ENCODE data around the gene IGFL3. TPM values are rescaled to one million over a fixed set of nuclear protein-coding genes. Genes with fewer than 3 reads are reported as not detected.

The IGFL3 gene
- polyA plus RNA-seq, 3 donors: not detected

DNA sequence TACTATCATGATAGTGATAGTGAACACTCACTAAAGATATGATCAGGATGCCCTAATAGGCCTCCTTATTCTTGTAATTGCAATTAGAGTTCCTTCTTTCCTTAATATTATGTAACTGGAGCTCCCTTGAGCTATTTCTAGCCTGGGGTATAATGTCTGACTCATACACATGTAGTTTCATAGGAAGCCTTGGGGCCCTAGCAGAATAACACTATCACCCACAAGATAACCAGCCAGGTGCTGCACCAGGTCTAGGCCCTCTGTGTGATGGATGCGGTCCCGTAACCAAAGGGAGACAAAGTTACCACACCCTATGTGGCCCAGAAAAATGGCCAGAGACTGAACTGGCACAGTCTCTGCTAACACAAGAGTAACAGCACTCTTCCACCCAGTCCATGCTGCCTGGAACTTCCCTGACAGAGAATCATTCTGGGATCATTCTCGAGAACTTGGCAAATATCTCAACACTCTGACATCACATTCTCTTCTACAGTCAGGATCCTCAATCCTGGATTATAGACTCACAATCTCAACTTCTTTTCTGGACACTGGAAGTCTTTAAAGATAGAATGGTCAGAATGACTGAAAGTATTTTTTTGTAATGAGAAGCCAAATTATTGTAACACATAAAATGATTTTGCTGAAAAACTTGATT lies 51.1 kb downstream of the IGFL3 start:
- Histone ChIP-seq H3K9me3 (replicated peaks in 1 of 2; ENCODE audit: control insufficient read depth in 1 of 2, insufficient read depth in 1 of 2, low read length in 2 of 2) (peaks cover under 1 to 16% of the 10 kb centered on the region in 2 donors), H3K9ac (ENCODE audit: insufficient read depth, low read length, poor library complexity, severe bottlenecking) (no peak overlapping the region), H2AFZ (ENCODE audit: insufficient read depth, low read depth, low read length, poor library complexity, severe bottlenecking) (no peak overlapping the region), H4K20me1 (ENCODE audit: insufficient read depth, low read length) (no peaks in the 10 kb centered on the region), H3K27ac (ENCODE audit: low read depth in 1 of 2, low read length in 2 of 2) (no peak overlapping the region), H3K27me3 (ENCODE audit: control insufficient read depth in 2 of 2, insufficient read depth in 2 of 2, low read length in 2 of 2) (peaks cover 72 to 83% of the 10 kb centered on the region in 2 donors), H3K4me1 (ENCODE audit: control insufficient read depth in 1 of 2, insufficient read depth in 2 of 2, low read length in 2 of 2) (peaks cover 12 to 25% of the 10 kb centered on the region in 2 donors), H3K4me3 (replicated peaks in 1 of 3; ENCODE audit: low read depth in 2 of 3, low read length in 3 of 3) (no peak overlapping the region), H3K79me2 (ENCODE audit: insufficient read depth, low read length) (no peaks in the 10 kb centered on the region), H3K4me2 (replicated peaks; ENCODE audit: extremely low read depth, low read length, poor library complexity, severe bottlenecking) (no peak overlapping the region), H3K36me3 (replicated peaks in 1 of 2; ENCODE audit: control insufficient read depth in 1 of 2, insufficient read depth in 2 of 2, low read length in 2 of 2) (no peaks in the 10 kb centered on the region)
- TF ChIP-seq, protein P1, sequence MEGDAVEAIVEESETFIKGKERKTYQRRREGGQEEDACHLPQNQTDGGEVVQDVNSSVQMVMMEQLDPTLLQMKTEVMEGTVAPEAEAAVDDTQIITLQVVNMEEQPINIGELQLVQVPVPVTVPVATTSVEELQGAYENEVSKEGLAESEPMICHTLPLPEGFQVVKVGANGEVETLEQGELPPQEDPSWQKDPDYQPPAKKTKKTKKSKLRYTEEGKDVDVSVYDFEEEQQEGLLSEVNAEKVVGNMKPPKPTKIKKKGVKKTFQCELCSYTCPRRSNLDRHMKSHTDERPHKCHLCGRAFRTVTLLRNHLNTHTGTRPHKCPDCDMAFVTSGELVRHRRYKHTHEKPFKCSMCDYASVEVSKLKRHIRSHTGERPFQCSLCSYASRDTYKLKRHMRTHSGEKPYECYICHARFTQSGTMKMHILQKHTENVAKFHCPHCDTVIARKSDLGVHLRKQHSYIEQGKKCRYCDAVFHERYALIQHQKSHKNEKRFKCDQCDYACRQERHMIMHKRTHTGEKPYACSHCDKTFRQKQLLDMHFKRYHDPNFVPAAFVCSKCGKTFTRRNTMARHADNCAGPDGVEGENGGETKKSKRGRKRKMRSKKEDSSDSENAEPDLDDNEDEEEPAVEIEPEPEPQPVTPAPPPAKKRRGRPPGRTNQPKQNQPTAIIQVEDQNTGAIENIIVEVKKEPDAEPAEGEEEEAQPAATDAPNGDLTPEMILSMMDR (IDR thresholded peaks at IDR 0.05): no peak
- peak in 1 of 3 donors; percentile 17 for DNase-seq
- Mint-ChIP-seq H3K4me1 (peaks cover 26% of the 10 kb centered on the region), H3K4me3 (no peak overlapping the region), H3K27me3 (ENCODE audit: low read depth in 3 of 3) (peaks cover 60 to 86% (median 74%) of the 10 kb centered on the region in 3 donors), H3K9me3 (peaks cover under 1 to 12% (median 5%) of the 10 kb centered on the region in 7 donors), H3K36me3 (peaks cover 3 to 7% of the 10 kb centered on the region in 2 donors), H3K27ac (no peak overlapping the region)
- intact Hi-C loops (cut with micrococcal nuclease): loop anchor here in 1 of 2 donors (10.0 kb wide), 1 partner anchor 111 kb away; no protein-coding TSS in a partner anchor
- 95% methylated on average over 2 of the region's 3 CpGs for WGBS (ENCODE audit: insufficient coverage)

Other genes with a start within 250 kb of the IGFL3 start
- gene IRF2BP1, start 238.5 kb downstream of the IGFL3 start, polyA plus RNA-seq: 1 to 10 TPM; 2.0 to 3.9 (median 2.1) TPM
- gene MYPOP, start 222.1 kb downstream of the IGFL3 start, polyA plus RNA-seq: 1 to 10 TPM in 1 of 3 donors, under 1 TPM in 2; 0.08 to 5.9 (median 0.39) TPM
- gene NANOS2, start 209.9 kb downstream of the IGFL3 start, polyA plus RNA-seq: not detected
- not detected for gene NOVA2, start 150.8 kb downstream of the IGFL3 start, polyA plus RNA-seq
- 1 to 10 TPM; 4.3 to 8.8 (median 6.1) TPM for gene CCDC61, start 129.2 kb downstream of the IGFL3 start, polyA plus RNA-seq
- under 1 TPM; 0.36 to 0.39 (median 0.37) TPM for gene PGLYRP1, start 101.6 kb downstream of the IGFL3 start, polyA plus RNA-seq
- gene IGFL4, start 83.7 kb downstream of the IGFL3 start, polyA plus RNA-seq: not detected
- gene IGFL2, start 23.6 kb upstream of the IGFL3 start, polyA plus RNA-seq: not detected
- gene IGFL1, start 105.1 kb upstream of the IGFL3 start, polyA plus RNA-seq: not detected
- not detected for gene HIF3A, start 172.4 kb upstream of the IGFL3 start, polyA plus RNA-seq
- 10 to 100 TPM in 2 of 3 donors, 1 to 10 TPM in 1; 9.9 to 76.3 (median 12.6) TPM for gene PPP5C, start 222.4 kb upstream of the IGFL3 start, polyA plus RNA-seq